Parathyroid adenoma (tissue), 2 donors: ENCODE measurements around the gene MTUS2.

Experiments used
- H2AFZ ChIP-seq: fragments of 300-600 bp; sonication (generic); one replicate; pipeline ENCODE4 v1.7.0; 2017; ENCODE audit warnings: antibody characterized with exemption, mild to moderate bottlenecking
- H3K27ac ChIP-seq: fragments of 300-600 bp; sonication (generic); one replicate; pipeline ENCODE4 v1.7.0; 2017
- H3K27me3 ChIP-seq: fragments of 300-600 bp; sonication (generic); one replicate; pipeline ENCODE4 v1.7.0; 2017; ENCODE audit warnings: low read length; ENCODE audit not compliant: control insufficient read depth, insufficient read depth
- H3K36me3 ChIP-seq: fragments of 300-600 bp; sonication (generic); one replicate; pipeline ENCODE4 v1.7.0; 2017; ENCODE audit warnings: low read length; ENCODE audit not compliant: control insufficient read depth, insufficient read depth
- H3K4me1 ChIP-seq: fragments of 300-600 bp; sonication (generic); one replicate; pipeline ENCODE4 v1.7.0; 2017; ENCODE audit warnings: control low read depth
- H3K4me2 ChIP-seq: fragments of 300-600 bp; sonication (generic); one replicate; pipeline ENCODE4 v1.7.0; 2017; ENCODE audit warnings: low read length
- H3K4me3 ChIP-seq: fragments of 300-600 bp; sonication (generic); one replicate; pipeline ENCODE4 v1.7.0; 2017; ENCODE audit warnings: low read depth, low read length
- H3K79me2 ChIP-seq: fragments of 300-600 bp; sonication (generic); one replicate; pipeline ENCODE4 v1.7.0; 2017; ENCODE audit warnings: control low read depth
- H3K9ac ChIP-seq: fragments of 300-600 bp; sonication (generic); one replicate; pipeline ENCODE4 v1.7.0; 2017; ENCODE audit warnings: mild to moderate bottlenecking
- H3K9me3 ChIP-seq: fragments of 300-600 bp; sonication (generic); one replicate; pipeline ENCODE4 v1.7.0; 2017; ENCODE audit warnings: low read length; ENCODE audit not compliant: control insufficient read depth
- CTCF ChIP-seq: fragments of 300-600 bp; sonication (generic); IDR thresholded peaks from one replicate; pipeline ENCODE4 v1.7.0; 2017; ENCODE audit warnings: antibody characterized with exemption, mild to moderate bottlenecking
- donor health status: primary hyperparathyroidism.

Gene MTUS2

GRCh38 chr13:29446016-29446415 lies 625.9 kb downstream of the MTUS2 start:
- Histone ChIP-seq H3K36me3 (no peaks in the 10 kb centered on the region), H3K9me3 (no peaks in the 10 kb centered on the region), H3K4me1 (no peaks in the 10 kb centered on the region), H3K27ac (no peak overlapping the region), H2AFZ (no peak overlapping the region), H3K27me3 (no peaks in the 10 kb centered on the region), H3K79me2 (no peaks in the 10 kb centered on the region), H3K4me2 (no peak overlapping the region), H3K4me3 (no peak overlapping the region), H3K9ac (no peak overlapping the region)
- TF ChIP-seq CTCF: no peak

DNA sequence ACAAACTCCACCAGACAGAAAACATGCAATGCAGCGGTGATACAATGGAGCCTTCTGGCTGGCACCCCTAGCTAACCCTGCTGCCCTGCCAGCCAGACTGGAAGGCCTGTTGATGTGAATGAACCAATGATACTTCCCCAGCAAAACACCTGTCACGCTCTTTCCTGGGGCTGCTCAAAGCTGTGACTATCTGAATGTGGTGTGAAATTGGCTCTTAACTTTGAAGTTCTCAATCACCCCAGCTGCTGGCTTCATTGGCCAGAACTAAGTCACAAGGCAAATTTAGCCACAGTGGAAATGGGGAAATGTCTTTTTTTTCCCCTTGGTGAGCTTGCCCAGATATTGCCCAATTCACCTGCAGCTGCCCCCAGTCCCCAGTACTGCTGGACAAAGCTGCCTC lies 628.0 kb downstream of the MTUS2 start:
- Histone ChIP-seq H3K4me1 (no peaks in the 10 kb centered on the region), H3K4me2 (no peak overlapping the region), H3K4me3 (no peak overlapping the region), H3K27ac (no peak overlapping the region), H3K36me3 (no peaks in the 10 kb centered on the region), H3K9me3 (no peaks in the 10 kb centered on the region), H3K79me2 (no peaks in the 10 kb centered on the region), H2AFZ (no peak overlapping the region), H3K27me3 (no peaks in the 10 kb centered on the region), H3K9ac (no peak overlapping the region)
- no peak for TF ChIP-seq CTCF

DNA sequence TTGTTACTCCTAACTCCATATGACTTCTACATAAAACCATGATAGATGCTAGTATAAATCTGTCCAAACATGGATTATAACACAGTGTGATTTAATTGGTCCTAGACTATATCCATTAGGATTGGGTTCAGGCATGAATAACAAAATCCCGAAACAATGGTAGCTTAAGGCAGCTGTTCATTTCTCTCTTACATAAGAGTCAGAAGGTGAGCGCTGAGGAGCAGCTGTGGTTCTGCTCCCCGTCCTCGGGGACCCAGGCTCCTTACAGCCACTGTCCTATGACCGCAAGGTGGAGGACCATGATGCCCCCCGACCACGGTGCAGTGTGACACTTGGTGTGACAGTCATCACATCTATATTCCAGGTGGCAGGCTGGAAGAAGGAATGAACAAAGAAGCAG lies 629.6 kb downstream of the MTUS2 start:
- no peaks in the 10 kb centered on the region for H3K79me2 ChIP-seq
- H3K36me3 ChIP-seq: no peaks in the 10 kb centered on the region
- no peak overlapping the region for H3K27ac ChIP-seq
- TF ChIP-seq CTCF: no peak
- no peak overlapping the region for H3K4me3 ChIP-seq
- no peaks in the 10 kb centered on the region for H3K9me3 ChIP-seq
- no peak overlapping the region for H2AFZ ChIP-seq
- H3K4me2 ChIP-seq: no peak overlapping the region
- H3K9ac ChIP-seq: no peak overlapping the region
- no peaks in the 10 kb centered on the region for H3K27me3 ChIP-seq
- no peaks in the 10 kb centered on the region for H3K4me1 ChIP-seq

GRCh38 chr13:29451976-29452375 lies 631.8 kb downstream of the MTUS2 start:
- H3K9me3 ChIP-seq: no peaks in the 10 kb centered on the region
- no peak overlapping the region for H3K4me2 ChIP-seq
- no peaks in the 10 kb centered on the region for H3K27me3 ChIP-seq
- H3K4me1 ChIP-seq: no peaks in the 10 kb centered on the region
- H3K9ac ChIP-seq: no peak overlapping the region
- no peak for TF ChIP-seq CTCF
- no peaks in the 10 kb centered on the region for H3K79me2 ChIP-seq
- no peak overlapping the region for H3K4me3 ChIP-seq
- no peak overlapping the region for H3K27ac ChIP-seq
- no peaks in the 10 kb centered on the region for H3K36me3 ChIP-seq
- no peak overlapping the region for H2AFZ ChIP-seq

DNA sequence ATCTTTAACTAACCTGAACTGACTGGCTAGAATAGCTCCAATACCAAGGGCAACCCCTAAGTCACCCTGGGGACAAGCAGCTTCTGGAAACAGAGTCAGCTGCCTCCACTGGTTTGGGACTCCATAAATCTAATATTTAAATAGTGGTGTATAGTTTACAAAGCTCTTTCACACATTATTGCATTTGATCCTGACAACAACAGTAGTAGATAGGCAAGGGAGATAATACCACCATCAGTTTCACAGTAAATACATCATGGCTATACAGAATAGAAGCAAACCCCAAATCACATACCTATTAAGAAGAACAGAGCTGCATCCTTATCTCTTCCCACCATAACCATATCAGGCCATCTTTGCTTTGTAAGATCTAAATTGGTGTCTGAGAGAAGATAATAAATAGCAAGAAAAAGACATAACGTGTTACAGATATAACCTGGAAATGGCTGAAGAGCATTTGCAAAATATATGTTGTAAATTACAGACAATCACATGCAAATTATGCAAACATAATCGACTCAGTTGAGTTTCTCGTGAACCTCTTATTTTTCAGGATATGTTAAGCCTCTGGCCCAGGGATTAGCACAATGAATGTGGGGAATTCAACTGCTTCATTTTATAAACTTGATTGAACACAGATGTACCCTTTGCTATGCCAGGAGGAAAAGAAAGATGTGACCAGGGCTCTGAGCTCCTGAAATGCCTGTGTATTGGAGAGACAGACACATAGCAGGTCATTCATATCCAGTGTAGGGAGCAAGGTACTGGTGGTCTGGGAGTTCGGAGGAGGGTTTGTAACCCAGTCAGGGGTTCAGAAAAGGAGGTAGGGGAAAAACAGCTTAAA lies 632.9 kb downstream of the MTUS2 start:
- no peaks in the 10 kb centered on the region for H3K36me3 ChIP-seq
- no peaks in the 10 kb centered on the region for H3K79me2 ChIP-seq
- H3K4me1 ChIP-seq: no peaks in the 10 kb centered on the region
- H3K27me3 ChIP-seq: no peaks in the 10 kb centered on the region
- TF ChIP-seq CTCF: no peak
- H3K4me3 ChIP-seq: no peak overlapping the region
- H3K9ac ChIP-seq: no peak overlapping the region
- H3K27ac ChIP-seq: no peak overlapping the region
- no peaks in the 10 kb centered on the region for H3K9me3 ChIP-seq
- no peak overlapping the region for H2AFZ ChIP-seq
- no peak overlapping the region for H3K4me2 ChIP-seq
